PFSK-1 (cell line): Measurements from ENCODE around the gene PHF20.

Experiments
- POLR2AphosphoS5 ChIP-seq: IDR thresholded peaks from 2 replicates; pipeline ENCODE4 v1.6.1; 2012; ENCODE audit warnings: low read depth, mild to moderate bottlenecking, control low read depth, low read length, moderate library complexity
- REST ChIP-seq, 2 experiments: IDR thresholded peaks; 2 replicates each; pipeline versions ENCODE4 v1.6.1 to v1.8.0; 2011 to 2012; ENCODE audit warnings: low read depth in 2 of 2, low read length in 2 of 2, control low read depth in 1 of 2, inconsistent platforms in 1 of 2, mild to moderate bottlenecking in 1 of 2, moderate library complexity in 1 of 2; ENCODE audit not compliant: insufficient read depth in 1 of 2
- SIN3A ChIP-seq: IDR thresholded peaks from 2 replicates; pipeline ENCODE4 v1.6.1; 2012; ENCODE audit warnings: mild to moderate bottlenecking, low read length, moderate library complexity, borderline replicate concordance; ENCODE audit not compliant: insufficient read depth
- TAF1 ChIP-seq: IDR thresholded peaks from 2 replicates; pipeline ENCODE4 v1.6.1; 2012; ENCODE audit warnings: low read length, control low read depth, borderline replicate concordance; ENCODE audit not compliant: insufficient read depth

- TF ChIP-seq POLR2AphosphoS5, result no peak
- no peak for TF ChIP-seq TAF1
- TF ChIP-seq REST (IDR thresholded peaks at IDR 0.05; ENCODE audit: insufficient read depth in 1 of 2, low read depth in 2 of 2, low read length in 2 of 2), result no peak
- TF ChIP-seq SIN3A, result no peak
These were observed 170.4 kb downstream of the PHF20 start for GRCh38 chr20:35942243-35942642.
